ENCODE measurements around the gene COL23A1. TPM values are rescaled to one million over a fixed set of nuclear protein-coding genes. Genes with fewer than 3 reads are reported as not detected.

Gene COL23A1
- total and polyA plus RNA-seq, 4 donors: 0.76 to 4.4 (median 1.3) TPM

DNA sequence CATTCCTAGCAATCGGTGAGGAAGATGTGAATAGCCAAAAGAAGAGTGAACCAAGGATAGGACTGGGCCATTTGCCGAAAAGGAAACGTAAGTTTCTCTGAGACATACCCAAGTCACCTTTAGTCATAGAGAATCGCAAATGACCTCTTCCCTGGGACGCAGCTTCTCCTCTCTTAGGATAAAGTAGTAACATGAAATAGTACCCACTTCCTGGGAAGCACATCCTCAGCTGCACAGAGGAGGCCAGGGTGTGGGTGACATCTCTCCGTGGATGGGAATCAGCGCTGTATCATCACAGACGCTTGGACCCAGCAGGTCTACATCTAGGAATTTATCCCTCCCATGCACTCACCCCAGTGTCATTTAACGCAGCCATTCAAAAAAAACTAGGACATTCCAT, 236.7 kb downstream of the COL23A1 start:
- no peak overlapping the region for H3K4me3 ChIP-seq
- no peak for ATAC-seq (ENCODE audit: insufficient read depth, low FRiP score)
- TF ChIP-seq, protein P1, sequence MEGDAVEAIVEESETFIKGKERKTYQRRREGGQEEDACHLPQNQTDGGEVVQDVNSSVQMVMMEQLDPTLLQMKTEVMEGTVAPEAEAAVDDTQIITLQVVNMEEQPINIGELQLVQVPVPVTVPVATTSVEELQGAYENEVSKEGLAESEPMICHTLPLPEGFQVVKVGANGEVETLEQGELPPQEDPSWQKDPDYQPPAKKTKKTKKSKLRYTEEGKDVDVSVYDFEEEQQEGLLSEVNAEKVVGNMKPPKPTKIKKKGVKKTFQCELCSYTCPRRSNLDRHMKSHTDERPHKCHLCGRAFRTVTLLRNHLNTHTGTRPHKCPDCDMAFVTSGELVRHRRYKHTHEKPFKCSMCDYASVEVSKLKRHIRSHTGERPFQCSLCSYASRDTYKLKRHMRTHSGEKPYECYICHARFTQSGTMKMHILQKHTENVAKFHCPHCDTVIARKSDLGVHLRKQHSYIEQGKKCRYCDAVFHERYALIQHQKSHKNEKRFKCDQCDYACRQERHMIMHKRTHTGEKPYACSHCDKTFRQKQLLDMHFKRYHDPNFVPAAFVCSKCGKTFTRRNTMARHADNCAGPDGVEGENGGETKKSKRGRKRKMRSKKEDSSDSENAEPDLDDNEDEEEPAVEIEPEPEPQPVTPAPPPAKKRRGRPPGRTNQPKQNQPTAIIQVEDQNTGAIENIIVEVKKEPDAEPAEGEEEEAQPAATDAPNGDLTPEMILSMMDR (IDR thresholded peaks at IDR 0.05; ENCODE audit: control extremely low read depth, extremely low read depth): no peak
- H3K27me3 ChIP-seq (ENCODE audit: control insufficient read depth in 3 of 3, insufficient read depth in 3 of 3, low read length in 2 of 3): peaks cover 0 to 5% (median 0%) of the 10 kb centered on the region in 3 donors
- peaks cover 0 to under 1% (median 0%) of the 10 kb centered on the region in 4 donors for H3K9me3 ChIP-seq (ENCODE audit: control insufficient read depth in 4 of 4, insufficient read depth in 3 of 4, low read length in 3 of 4)
- no peak for DNase-seq
- no peak overlapping the region for H3K27ac ChIP-seq (ENCODE audit: low read depth in 1 of 2, low read length in 1 of 2)
- no peaks in the 10 kb centered on the region for H3K36me3 ChIP-seq (ENCODE audit: control insufficient read depth in 4 of 4, insufficient read depth in 4 of 4, low read length in 4 of 4)
- no peak overlapping the region for H3K9ac ChIP-seq (ENCODE audit: insufficient read depth in 1 of 2, low read length in 2 of 2)
- peaks cover 0 to 30% (median 8%) of the 10 kb centered on the region in 5 donors for H3K4me1 ChIP-seq (ENCODE audit: control insufficient read depth in 5 of 5, insufficient read depth in 5 of 5, low read length in 5 of 5)
- WGBS, 2 donors: 91 to 93% methylated on average over 9 of the region's 9 CpGs

DNA sequence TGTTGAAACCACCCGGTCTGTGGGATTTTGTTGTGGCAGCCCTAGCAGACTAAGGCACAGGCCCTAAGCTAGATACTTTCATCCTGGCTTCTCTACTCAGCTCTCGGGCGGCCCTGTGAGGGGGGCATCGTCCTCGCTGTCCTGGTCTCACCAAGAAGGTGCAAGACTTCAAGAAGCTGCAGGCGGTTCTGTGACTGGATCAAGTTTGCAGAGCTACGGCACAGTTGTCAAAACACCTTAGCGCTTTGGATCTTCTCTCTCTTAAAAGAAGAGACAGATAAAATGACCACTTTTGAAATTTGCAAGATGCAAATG, 238.2 kb downstream of the COL23A1 start:
- H3K27me3 ChIP-seq (ENCODE audit: control insufficient read depth in 3 of 3, insufficient read depth in 3 of 3, low read length in 2 of 3): no peaks in the 10 kb centered on the region
- H3K9ac ChIP-seq (ENCODE audit: insufficient read depth in 1 of 2, low read length in 2 of 2): no peak overlapping the region
- H3K36me3 ChIP-seq (ENCODE audit: control insufficient read depth in 4 of 4, insufficient read depth in 4 of 4, low read length in 4 of 4): no peaks in the 10 kb centered on the region
- WGBS, 2 donors: 94 to 96% methylated on average over 8 of the region's 8 CpGs
- H3K4me3 ChIP-seq: no peak overlapping the region
- H3K4me1 ChIP-seq (ENCODE audit: control insufficient read depth in 5 of 5, insufficient read depth in 5 of 5, low read length in 5 of 5): peaks cover 0 to 26% (median 4%) of the 10 kb centered on the region in 5 donors
- ATAC-seq (ENCODE audit: insufficient read depth, low FRiP score) (no peak), DNase-seq (no peak)
- TF ChIP-seq, protein P1 (IDR thresholded peaks at IDR 0.05; ENCODE audit: control extremely low read depth, extremely low read depth): no peak
- no peak overlapping the region for H3K27ac ChIP-seq (ENCODE audit: low read depth in 1 of 2, low read length in 1 of 2)
- peaks cover 0 to under 1% (median 0%) of the 10 kb centered on the region in 4 donors for H3K9me3 ChIP-seq (ENCODE audit: control insufficient read depth in 4 of 4, insufficient read depth in 3 of 4, low read length in 3 of 4)

DNA sequence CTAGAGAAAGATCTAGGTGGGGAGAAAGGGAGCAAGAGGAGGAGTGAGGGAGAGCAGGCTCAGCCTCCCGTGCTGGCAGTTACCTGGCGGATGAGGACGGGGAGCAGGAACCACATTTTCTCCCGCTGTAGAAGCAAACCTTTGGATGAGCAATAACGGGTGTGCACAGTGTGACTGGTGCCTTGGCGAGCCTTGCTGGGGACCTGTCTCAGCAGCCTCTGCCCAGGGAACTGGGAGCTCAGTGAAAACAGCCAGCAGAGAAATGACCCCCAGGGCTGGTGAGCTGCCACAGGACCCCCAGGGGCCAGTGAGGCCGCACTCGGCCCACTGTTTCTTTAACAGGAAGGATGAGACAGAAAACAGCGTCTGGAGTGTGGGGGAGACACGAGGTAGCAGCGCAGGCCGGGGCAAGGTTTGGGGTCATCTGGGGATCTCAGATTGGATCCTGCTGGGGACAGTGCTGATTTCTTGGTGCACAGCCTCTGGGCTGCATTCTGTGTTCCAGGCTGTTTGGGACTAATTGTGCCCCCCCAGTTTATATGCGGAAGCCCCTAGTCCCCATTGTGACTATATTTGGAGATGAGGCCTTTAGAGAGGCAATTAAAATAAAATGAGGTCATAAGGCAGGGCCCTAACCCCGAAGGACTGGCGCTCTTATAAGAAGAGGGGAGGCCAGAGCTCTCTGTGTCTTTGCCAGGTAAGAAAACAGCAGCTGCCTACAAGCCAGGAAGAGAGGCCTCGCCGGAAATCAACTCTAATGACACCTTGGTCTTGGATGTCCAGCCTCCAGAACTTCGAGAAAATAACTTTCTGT, 238.8 kb downstream of the COL23A1 start:
- DNase-seq: no peak
- H3K27me3 ChIP-seq (ENCODE audit: control insufficient read depth in 3 of 3, insufficient read depth in 3 of 3, low read length in 2 of 3): no peaks in the 10 kb centered on the region
- peaks cover 0 to 20% (median 3%) of the 10 kb centered on the region in 5 donors for H3K4me1 ChIP-seq (ENCODE audit: control insufficient read depth in 5 of 5, insufficient read depth in 5 of 5, low read length in 5 of 5)
- H3K9me3 ChIP-seq (ENCODE audit: control insufficient read depth in 4 of 4, insufficient read depth in 3 of 4, low read length in 3 of 4): peaks cover 0 to 2% (median 0%) of the 10 kb centered on the region in 4 donors
- H3K27ac ChIP-seq (ENCODE audit: low read depth in 1 of 2, low read length in 1 of 2): no peak overlapping the region
- H3K4me3 ChIP-seq: no peak overlapping the region
- TF ChIP-seq, protein P1 (IDR thresholded peaks at IDR 0.05; ENCODE audit: control extremely low read depth, extremely low read depth): no peak
- H3K36me3 ChIP-seq (ENCODE audit: control insufficient read depth in 4 of 4, insufficient read depth in 4 of 4, low read length in 4 of 4): no peaks in the 10 kb centered on the region
- ATAC-seq (ENCODE audit: insufficient read depth, low FRiP score): no peak
- no peak overlapping the region for H3K9ac ChIP-seq (ENCODE audit: insufficient read depth in 1 of 2, low read length in 2 of 2)
- 87 to 92% methylated on average over 18 of the region's 18 CpGs for WGBS, 2 donors
